ENCODE results near the gene ERAS.

ERAS gene, protein sequence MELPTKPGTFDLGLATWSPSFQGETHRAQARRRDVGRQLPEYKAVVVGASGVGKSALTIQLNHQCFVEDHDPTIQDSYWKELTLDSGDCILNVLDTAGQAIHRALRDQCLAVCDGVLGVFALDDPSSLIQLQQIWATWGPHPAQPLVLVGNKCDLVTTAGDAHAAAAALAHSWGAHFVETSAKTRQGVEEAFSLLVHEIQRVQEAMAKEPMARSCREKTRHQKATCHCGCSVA

DNA sequence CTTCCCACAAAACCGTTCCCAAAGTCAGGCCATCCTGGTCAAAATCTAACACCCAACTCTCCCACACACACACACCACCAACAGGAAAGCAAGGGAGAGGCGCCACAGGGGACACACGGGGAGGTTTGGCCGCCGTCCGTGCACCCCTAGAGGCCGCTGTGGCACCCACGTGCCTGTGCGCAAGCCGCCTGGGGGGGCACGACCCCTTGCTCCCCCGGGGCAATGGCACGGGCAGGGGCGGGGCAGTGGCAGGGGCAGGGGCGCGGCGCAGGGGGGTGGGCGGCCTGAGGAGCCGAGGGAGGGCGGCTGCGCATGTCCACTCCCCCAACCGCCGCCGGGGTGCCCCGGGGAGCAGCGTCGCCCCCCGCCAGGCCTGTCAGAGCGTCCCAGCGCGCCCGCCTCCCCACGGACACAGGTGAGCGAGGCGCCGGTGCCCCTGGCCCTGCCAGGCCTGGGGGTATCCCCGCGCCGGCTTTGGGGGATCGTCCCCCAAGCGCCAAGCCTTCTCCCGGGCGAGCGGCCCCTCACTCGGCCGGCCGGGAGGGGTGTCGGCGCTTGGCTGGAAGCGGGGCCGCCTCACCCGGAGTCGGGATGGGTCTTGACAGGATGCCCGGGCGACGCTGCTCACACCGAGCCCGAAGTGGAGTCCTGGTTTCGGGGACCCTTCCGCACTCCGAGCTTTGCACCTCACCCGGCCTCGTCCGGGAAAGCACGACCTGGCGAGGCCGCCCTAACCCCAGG, at the start of gene ERAS:
ERAS (plus strand) TSS at position 379 of the 741 bp plus-strand sequence. CDS start 2,611 bp downstream, outside the sequence.
- DNase-seq (ENCODE audit: low read depth in 2 of 2) = no peak

DNA sequence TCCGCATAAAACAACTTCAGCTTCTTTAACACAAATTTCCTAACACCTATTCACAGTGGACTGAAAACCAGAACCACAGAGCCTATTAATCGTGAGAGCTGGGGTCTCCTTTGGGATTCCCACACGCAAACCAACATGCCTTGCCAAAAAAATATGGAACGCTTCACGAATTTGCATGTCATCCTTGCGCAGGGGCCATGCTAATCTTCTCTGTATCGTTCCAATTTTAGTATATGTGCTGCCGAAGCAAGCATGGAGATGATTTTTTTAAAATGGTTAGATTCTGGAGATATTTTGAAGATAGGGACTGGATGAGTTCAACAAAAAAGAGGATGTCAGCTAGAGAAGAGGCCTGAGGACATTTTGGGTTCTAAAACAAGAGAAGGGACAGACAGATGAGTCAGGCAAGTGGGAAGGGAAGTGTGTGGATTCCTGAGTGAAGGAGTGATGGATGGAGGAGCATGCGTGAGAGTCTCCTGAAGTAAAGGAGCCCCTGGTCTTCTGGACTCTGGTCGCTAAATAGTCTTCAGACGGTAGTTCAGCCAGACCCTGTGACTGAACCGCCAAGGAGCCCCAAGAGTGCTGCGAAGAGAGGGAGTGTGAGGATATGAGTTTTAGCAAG, 49.4 kb upstream of the ERAS start:
- no peak for DNase-seq (ENCODE audit: low read depth in 2 of 2)

DNA sequence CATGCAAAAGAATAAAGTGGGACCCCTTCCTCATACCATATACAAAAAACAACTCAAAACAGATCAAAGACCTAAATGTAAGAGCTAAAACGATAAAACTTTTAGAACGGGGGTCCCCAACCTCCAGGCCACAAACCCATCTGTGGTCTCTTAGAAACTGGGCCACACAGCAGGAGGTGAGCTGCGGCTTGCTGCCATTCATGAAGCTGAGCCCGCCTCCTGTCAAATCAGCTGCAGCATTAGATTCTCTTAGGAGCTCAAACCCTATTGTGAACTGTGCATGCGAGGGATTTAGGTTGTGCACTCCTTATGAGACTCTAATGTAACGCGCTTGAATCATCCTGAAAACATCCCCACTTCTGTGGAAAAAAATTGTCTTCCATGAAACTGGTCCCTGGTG, 46.9 kb upstream of the ERAS start:
- DNase-seq (ENCODE audit: low read depth in 2 of 2) = no peak

DNA sequence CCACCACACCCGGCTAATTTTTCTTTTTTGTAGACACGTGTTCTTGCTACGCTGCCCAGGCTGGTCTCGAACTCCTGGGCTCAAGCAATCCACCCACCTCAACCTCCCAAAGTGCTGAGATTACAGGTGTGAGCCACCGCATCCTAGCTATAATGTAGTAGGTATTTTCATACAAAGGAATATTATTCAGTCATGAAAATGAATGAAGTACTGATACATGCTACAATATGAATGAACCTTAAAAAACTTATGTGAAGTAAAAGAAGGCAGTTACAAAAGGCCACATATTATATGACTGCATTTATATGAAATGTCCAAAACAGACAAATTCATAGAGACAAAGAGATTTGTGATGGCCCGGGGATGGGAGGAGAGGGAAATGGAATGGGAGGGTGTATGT, 44.6 kb upstream of the ERAS start:
- DNase-seq (ENCODE audit: low read depth in 2 of 2) = no peak

DNA sequence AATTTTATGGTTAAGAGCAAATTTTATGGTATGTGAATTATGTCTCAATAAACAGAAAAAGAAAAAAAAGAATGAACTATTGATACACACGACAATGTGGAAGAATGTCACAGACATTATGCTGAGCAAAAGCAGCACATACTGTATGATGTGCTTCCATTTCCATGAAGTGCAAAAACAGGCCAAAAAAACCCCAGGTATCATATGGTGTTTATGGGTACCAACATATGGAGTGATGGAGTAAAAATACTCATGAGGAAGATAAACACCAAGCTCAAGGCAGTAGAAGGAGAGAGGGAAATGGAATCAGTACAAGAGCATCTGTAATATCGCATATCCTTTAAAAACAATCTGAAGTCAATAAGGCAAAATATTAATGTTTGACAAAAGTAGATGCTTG, 44.1 kb upstream of the ERAS start:
- no peak for DNase-seq (ENCODE audit: low read depth in 2 of 2)

DNA sequence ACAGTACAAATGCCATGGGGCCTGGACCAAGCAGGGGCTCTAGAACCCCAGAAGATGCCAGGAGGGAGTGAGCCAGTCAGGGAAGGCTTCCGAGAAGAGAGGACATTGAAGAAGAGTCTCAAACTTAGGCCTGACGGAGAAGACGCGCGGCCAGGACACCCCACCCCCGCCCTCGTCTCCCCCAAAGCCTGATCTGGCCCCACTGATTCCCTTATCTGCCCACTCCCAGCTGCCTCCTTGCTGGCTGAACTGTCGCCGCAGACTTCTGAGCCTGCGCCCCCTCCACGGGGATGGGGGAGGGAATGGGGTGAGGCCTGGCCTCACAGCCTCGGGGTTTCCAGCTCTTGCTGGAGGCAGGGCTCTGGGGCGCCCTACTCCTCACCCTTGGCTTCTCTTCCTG, 43.5 kb upstream of the ERAS start:
- no peak for DNase-seq (ENCODE audit: low read depth in 2 of 2)

DNA sequence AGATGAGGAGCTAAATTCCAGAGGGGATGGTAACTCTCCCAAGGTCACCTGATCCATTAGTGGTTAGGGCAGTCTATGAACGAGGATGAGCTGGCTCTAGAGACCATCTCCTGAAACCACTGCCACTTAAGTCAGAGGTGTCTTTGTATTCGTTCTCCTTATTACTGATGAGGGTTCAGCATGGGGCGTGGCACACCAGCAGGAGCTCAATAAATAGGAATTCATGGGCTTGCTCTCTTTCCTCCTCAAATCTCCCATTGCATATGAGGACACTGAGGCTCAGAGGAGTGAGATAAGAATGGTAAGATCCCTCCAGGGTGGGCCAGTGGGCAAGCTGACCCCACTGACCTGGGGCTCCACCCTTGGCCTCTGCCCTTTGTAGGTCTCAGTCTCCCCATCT, 41.6 kb upstream of the ERAS start:
- DNase-seq (ENCODE audit: low read depth in 2 of 2) = no peak

DNA sequence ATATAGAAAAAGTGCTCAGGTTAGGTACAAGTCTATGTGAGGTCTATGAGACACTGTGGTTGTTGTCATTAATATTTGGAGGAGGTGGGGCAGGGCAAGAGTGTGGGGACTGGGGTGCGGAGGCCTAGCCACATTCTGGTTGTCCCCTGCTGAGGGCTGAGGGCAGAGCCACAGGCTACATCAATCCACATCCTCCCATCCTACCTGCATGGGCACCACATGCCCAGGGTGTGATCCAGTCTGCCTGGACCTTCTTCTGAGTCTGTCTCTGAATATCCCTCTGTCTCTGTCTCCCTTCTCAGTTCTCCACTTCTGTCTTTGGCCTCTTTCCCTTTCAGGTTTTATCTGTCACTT, 41.1 kb upstream of the ERAS start:
- DNase-seq (ENCODE audit: low read depth in 2 of 2) = no peak

DNA sequence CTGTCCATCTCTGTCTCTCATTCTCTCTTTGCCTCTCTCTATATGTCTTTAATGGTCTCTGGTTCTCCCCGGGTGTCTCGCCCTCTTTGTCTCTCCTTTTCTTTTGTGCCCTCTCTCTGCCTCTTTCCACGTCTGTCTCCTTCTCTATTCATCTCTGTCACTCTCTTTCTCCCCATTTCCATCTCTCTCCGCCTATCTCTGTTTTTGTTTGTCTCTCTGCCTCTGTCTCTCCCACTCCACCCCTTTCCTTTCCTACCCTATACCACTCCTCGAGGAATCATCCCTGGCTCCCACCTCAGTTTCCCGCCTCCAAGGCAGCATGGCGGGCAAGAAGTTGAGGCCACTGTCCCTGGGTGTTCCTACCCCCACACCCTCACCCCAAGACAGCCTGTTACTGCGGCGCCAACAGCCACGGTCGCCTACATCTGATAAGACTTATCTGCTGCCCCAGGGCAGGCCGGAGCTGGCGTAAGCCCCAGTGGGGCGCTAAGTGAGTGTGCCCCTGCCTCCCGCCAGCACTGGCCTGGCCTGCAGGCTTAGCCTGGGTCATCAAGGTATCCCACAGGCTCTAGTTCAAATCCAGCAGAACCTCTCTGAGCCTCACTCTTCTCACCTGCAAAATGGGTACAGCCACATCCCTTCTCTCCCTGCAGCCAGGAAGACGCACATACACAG, 40.6 kb upstream of the ERAS start:
- no peak for DNase-seq (ENCODE audit: low read depth in 2 of 2)

DNA sequence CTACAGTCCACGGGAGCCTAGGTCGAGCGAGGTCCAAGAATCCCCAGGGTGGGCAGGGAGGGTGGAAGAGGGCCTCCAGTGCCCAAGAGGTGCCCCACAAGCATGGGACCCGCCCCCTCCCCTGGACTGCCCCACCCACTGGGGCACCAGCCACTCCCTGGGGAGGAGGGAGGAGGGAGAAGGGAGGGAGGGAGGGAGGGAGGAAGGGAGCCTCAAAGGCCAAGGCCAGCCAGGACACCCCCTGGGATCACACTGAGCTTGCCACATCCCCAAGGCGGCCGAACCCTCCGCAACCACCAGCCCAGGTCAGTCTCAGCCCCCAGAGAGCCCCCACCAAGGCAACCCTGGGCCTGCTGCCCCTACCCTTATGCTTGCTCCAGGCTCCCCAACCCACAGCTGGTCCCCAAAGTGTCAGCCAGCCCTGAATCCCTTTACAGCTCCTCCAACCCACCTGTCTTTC, 39.9 kb upstream of the ERAS start, which contains the start of gene GATA1:
GATA1 (plus strand) TSS at position 250 of the 460 bp plus-strand sequence. CDS start 4,520 bp downstream, outside the sequence.
- no peak for DNase-seq (ENCODE audit: low read depth in 2 of 2)

DNA sequence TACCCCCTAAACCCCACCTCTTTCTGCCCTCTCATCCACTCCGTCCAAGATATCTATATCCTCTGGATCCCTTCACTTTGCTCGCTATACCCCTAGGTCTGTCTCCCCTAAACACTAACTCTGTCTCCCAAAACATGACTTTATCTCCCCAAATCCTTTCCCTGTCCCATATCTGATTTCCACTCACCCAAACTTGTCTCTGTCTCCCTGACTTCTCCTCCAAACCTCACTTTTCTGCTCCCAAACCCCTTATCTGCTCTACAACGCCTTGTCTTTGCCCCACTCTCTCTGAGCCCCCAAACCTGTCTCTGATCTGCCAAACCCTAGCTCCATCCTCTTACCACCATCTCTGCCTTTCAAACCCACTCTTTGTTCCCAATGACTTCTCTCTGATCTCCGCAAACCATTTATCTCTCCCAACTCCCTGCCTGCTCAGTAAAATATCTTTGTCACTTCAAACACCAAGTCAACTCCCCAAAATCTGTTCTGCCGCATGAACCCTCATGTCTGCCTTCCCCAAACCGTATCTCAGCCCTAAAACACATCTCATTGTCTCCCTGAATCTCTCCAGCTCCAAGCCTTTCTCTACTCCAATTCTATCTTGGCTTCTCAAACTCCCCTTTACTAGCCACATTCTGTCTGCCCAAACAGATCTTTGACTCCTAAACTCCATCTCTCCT, 39.3 kb upstream of the ERAS start:
- DNase-seq (ENCODE audit: low read depth in 2 of 2) = no peak

DNA sequence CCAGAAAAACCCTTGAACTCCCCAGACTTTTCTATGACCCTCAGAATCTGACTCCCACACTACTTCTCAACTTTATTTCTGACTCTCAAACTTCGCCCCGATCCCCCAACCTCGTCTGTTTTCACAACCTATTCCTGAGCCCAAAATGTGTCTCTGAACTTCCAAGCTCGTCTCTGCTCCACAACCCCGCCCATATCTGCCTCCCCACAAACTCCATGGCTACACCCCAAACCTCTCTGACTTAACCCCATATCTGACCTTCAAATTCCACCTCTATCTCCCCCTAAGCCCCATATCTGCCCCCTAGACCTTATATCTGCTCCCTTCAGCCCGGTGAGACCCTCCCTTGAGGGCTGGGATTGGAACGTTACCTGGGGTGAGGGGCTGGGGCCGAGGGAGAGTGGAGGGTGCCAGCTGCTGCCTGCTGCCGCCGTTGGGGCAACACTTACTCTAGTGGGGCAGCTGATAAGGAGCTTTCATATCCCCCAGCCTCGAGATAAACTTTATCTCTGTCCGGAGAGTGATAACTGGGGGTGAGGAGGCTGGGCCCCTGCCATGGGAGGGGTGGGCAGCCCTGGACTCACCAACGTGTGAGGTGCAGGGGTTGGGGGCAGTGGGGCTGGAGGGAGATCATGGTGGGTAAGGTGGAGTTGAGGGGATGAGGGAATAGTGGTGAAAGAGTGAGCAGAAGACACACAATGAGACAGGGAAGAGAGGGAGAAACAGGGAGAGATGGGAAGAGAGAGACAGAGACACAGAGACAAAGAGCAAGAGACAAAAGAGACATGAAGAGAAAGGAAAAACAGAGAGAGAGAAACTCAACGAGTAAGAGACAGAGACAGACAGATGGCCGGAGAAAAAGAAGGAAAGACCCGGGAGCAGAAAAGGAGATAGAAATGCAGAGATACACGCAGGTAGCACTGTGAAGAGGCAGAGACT, 38.5 kb upstream of the ERAS start:
- DNase-seq (ENCODE audit: low read depth in 2 of 2) = no peak

DNA sequence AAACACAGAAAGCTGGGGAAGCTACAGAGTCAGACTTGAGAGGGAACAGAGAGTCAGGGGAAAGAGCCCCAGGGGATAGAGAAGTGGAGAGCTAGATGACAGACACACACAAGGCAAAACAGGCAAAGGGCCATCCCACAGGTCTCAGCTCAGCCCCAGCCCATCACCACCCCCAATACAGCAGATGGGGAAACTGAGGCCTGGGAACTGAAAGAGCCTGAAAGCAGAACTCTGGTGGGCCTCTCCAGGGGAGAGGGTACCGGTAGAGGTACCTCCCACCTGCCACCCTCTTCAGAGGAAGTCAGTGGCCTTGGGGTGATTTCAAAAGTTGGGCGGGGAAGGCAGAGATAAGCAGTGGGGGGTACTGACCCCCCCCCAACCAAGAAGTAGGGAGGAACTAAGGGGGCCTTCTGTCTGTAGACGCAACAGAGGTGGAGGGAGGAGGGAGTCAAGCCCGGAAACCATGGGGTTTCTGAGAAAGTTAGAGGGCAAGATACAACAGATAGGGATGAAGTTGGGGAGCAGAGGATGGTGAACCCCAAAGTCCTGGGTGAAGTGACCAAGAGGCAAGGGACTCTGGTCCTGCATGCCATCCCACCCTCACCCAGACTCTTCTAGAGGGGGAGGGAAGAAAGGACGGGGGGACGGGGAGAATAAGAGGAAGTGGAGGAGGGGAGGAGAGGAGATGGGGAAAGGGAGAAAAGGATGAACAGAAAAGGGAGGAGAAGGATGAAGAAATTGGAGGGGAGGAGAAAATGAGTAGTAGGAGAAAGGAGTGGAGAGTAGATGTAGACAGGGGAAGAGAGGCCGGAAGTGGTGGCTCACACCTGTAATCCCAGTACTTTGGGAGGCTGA, 36.7 kb upstream of the ERAS start:
- no peak for DNase-seq (ENCODE audit: low read depth in 2 of 2)

DNA sequence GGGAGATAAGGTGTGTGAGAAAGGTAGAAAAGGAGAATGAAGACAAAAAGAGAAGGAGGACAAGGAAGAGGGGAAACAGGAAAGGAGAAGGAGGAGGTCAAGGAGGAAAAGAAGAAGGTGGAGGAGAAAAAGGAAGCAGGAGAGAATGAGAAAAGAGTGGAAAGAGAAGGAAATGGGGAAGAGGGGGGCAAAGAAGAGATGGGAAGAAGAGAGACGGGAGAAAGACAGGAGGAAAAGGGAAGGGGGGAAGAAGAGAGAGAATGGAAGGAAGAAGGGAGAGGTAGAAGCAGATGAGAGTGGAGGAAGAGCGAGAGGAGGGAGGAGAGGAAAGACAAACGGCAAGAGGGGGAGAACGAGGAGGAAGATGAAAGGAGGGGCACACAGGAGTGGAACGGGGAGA, 35.8 kb upstream of the ERAS start:
- no peak for DNase-seq (ENCODE audit: low read depth in 2 of 2)

DNA sequence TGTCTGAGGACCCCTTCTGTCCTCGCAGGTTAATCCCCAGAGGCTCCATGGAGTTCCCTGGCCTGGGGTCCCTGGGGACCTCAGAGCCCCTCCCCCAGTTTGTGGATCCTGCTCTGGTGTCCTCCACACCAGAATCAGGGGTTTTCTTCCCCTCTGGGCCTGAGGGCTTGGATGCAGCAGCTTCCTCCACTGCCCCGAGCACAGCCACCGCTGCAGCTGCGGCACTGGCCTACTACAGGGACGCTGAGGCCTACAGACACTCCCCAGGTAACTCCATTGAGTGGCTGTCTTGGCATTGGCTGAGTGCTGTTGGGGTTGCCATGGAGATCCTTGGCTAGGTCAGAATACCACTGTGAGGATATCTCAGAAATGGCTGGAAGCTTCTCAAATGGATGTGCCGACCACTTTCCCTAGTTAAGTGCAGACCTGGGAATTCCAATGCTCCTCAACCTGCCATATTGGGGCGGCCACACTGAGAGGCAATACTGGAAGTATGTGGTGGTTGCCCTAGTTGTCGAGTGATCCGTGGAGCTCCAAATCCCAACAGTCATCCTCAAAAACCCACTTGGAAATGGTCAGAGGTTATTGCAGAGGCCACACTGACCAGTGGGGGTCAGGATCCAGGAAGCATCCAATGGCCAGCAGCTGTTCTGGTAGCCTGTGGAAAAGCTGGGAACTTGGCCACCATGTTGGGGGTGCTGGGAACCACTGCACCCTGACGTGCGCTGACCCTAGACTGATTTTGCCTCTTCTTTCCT, 35.1 kb upstream of the ERAS start:
- no peak for DNase-seq (ENCODE audit: low read depth in 2 of 2)

DNA sequence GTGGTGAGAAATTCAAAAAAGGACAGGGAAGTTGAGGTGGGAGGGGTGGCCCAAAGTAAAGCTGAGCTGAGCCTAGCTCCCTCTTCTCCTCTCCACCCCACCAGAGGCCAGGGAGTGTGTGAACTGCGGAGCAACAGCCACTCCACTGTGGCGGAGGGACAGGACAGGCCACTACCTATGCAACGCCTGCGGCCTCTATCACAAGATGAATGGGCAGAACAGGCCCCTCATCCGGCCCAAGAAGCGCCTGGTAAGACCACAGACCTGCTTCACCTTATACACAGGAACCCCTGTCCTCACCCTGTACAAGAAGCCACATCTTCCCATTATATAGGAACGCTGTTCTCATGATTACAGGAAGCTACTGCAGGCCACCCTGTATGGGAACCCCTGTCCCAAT, 34.1 kb upstream of the ERAS start:
- DNase-seq (ENCODE audit: low read depth in 2 of 2) = no peak

DNA sequence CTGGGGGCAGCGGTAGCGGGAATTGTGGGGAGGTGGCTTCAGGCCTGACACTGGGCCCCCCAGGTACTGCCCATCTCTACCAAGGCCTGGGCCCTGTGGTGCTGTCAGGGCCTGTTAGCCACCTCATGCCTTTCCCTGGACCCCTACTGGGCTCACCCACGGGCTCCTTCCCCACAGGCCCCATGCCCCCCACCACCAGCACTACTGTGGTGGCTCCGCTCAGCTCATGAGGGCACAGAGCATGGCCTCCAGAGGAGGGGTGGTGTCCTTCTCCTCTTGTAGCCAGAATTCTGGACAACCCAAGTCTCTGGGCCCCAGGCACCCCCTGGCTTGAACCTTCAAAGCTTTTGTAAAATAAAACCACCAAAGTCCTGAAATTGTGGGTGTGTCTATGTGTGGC, 32.4 kb upstream of the ERAS start:
- DNase-seq (ENCODE audit: low read depth in 2 of 2) = no peak

DNA sequence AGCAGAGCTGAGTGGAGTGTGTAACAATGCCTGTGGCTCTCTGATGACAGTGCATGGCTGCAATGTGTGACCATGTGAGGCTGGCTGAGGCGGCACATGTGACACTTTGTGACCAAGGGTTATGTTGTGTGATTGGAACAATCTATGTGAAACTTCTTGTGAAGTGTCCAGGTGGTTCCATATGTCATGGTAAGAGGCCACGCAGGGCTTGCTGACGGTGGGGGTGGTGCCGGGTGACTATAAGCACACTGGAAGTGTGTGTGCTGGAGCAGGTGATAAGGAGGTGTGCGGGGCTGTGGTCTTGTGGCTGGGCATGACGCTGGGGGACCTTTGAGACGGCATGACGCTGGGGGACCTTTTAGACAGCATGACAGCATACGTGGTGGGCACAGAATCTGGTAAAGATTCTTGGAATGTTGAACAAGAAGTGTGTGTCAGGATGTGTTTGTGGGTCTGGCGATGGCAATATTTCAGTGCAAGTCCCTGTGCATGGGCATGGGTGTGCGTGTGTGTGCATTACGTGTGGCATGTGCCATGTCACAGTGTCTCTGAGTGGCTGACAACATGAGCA, 31.9 kb upstream of the ERAS start:
- no peak for DNase-seq (ENCODE audit: low read depth in 2 of 2)

All from stimulated activated CD4-positive, alpha-beta T cell treated with anti-CD3 and anti-CD28 coated beads, Interleukin-12 subunit alpha, Interleukin-12 subunit beta, amount 100 ng/mL, for 24 hours (primary cell).